Stimulated activated CD4-positive, alpha-beta T cell treated with anti-CD3 and anti-CD28 coated beads, Interleukin-2, amount 100 ng/mL, for 48 hours (primary cell): ENCODE results near the gene UNC13D.

Experiments
- DNase-seq, 2 donors: peaks; one replicate each; pipeline ENCODE4 v3.0.0-alpha.2; 2020

The UNC13D gene

GRCh38 chr17:75832652-75833400 is 11.4 kb downstream of the UNC13D start:
- DNase-seq: no peak

DNA sequence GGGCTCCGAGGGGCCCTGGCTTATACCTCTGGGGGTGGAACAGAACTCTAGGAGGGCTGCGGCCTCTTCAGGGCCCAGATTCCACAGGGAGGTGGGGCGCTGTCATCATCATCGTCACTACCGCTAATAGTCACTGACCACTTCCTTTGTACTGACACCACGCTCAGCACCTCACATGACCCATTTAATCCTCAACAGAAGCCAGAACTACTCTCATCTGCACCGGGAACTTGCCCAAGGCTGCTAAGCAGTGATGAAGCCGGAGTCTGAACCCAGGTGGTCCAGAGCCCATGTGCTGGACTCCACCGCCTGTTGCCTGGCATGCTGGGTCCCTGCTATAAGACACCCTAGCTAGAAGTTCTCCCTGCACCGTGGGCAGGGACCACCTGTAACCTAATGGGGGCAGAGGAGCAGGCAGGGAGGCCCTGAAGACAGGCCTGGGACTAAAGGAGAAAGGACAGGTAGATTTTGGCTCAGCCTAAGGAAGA is 12.0 kb downstream of the UNC13D start:
- no peak for DNase-seq

GRCh38 chr17:75831032-75831571 is 13.1 kb downstream of the UNC13D start:
- DNase-seq: no peak

GRCh38 chr17:75830164-75831031 is 13.8 kb downstream of the UNC13D start:
- no peak for DNase-seq

GRCh38 chr17:75829747-75830146 is 14.5 kb downstream of the UNC13D start:
- no peak for DNase-seq

GRCh38 chr17:75828741-75829140 is 15.5 kb downstream of the UNC13D start:
- DNase-seq: no peak

DNA sequence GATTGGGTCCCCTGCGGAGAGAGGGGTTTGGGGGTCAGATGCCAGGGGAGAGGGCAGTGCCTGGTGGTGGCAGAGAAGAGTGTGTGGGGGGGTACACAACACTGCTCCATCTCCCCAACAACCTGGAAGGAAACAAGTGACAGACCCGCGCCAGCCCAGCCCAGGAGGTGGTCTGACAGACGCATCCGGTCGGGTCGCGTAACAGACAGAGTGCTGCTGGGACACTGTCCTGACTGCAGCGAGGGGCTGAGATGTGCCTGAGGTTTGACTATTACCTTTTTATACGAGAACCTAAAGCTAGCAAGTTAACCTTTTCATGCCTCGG is 16.2 kb downstream of the UNC13D start:
- no peak for DNase-seq

GRCh38 chr17:75827308-75828075 is 16.7 kb downstream of the UNC13D start:
- peak; percentile 51 to 60 for DNase-seq

DNA sequence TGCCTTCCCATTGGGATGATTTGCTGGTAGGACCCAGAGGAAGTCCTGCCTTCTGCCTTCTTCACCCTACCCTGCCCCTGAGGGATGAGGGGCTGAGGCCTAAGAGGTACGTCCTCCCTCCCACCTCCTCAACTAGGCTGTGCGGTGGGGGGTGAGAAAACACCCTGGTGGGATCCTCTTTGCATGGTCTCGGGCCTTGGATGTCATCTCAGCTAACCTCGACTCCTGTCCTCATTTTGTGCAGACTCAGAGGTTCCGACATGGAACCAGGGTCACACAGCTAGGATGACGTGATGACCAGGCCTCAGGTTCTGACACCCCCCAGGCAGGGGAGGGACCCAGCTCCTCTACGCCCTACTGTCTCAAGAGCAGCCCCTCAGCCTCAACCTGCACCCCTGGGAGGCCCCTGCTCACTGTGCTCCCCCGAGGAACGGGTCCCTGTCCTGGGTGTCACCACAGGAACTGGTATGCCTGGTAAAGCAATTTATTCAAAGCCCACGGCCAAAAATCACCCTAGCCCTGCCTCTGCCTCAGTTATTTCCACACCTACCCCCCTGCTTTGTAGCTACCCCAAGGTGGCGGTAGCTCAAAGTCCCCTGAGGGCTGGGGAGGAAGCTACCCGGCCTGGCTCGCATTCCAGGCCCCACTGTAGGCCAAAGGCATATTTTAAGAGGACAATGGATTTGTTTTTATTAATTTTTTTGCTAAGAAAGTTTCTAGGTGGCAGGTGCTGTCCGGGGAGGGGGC is 17.5 kb downstream of the UNC13D start:
- DNase-seq: no peak

DNA sequence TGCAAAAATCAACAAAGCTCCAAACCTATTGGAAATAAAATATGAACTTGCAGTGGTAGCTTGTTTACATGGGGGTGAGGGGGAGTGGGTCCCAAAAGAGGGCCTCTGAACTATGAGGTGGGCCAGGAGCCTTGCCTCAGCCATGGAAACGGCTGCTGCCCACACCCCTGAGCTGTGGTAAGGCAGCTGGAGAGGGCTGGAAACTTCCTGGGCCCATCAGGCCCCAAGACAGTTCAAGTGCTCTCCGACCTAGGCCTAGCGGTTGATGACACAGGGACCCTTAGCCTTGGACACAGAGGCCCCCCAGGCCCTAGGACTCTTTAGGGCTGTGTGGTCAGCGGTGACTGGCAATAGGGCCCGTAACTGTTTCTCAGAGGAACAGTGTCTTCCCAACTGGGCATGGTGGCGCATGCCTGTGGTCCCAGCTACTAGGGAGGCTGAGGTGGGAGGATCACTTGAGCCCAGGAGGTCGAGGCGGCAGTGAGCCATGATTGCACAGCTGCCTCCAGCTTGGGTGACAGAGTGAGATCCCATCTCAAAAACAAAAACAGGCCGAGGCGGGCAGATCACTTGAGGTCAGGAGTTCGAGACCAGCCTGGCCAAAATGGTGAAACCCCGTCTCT is 18.3 kb downstream of the UNC13D start:
- DNase-seq: no peak

GRCh38 chr17:75825149-75825552 is 19.1 kb downstream of the UNC13D start:
- DNase-seq: no peak

- no peak for DNase-seq
Measured at GRCh38 chr17:75824666-75825065, 19.5 kb downstream of the UNC13D start.

- no peak for DNase-seq
Measured at GRCh38 chr17:75824050-75824552, 20.1 kb downstream of the UNC13D start.

DNA sequence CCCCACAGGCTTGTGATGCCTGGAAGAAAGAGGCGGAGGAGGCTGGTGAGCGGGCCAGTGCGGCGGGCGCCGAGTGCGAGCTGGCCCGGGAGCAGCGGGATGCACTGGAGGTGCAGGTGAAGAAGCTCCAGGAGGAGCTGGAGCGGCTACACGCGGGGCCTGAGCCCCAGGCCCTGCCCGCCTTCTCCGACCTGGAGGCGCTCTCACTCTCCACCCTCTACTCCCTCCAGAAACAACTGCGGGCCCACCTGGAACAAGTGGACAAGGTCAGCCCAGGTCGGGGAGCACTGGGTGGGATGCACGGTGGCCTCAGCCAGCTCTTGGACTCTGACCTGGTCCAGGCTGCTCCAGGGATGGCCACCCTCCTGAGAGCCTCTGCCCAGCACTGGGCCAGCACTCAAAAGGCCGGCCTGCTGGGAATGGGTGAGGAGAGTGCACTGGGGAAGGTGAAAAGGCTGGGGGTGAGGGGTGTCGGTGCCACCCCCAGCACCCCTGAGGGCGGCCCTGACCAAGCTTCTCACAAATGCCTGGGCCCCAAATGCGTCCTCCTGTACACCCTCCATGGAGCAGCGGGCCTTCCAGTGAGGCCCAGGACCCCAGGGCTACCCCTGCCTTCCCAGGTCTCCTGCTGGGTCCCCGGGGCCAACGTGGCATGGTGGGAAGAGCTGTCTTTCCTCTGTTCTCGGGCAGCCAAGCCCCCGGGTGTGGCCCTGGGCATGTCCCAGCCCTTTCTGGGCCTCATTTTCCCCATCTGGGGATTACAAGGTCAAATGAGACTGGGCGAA is 20.8 kb downstream of the UNC13D start:
- no peak for DNase-seq

DNA sequence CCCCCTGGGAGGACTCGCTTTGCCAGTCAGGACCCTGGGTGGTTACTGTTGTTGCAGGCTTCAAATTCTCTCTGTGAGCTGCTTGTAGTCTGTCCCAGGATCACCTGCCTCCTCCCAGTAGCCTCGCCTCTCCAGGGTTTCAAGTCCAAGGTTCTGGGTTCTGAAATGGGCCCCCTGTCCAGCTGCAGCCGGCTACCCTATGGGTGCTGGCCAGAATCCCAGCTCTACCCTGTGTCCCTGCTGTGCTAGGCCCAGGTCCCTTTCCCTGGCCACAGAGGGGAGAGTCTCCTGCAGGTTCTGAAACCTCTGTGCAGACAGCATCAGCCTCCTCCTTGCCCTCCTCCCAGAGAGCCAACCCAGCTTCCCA is 21.4 kb downstream of the UNC13D start:
- no peak for DNase-seq

DNA sequence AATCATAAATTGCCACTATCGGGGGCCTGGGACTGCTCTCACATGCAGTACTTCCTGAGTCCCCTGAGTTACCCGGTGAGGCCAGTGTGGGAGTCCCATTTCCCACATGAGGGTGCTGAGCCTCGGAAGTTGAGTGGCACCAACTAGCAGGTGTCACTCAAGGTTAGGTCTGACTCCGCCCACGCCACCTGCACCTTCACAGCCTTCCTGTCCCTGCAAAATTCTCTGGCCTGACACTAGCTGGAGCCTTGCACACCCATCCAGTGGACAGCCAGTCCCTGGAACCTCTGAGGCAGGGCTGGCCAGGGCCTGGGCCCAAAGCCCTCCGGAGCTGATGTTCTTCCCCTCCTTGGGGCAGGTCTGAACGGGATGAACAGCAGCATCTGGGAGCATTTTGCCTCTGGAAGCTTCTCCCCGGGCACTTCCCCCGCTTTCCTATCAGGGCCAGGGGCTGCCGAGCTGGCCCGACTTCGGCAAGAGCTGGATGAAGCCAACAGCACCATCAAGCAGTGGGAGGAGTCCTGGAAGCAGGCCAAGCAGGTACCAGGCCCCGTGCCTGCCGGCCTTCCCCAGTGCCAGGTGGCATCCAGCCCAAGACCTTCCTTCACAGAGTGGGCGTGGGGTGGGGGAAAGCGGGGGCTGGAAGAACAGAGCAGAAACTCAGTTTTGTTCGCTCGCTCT is 21.9 kb downstream of the UNC13D start:
- no peak for DNase-seq

GRCh38 chr17:75821552-75821951 is 22.7 kb downstream of the UNC13D start:
- no peak for DNase-seq

DNA sequence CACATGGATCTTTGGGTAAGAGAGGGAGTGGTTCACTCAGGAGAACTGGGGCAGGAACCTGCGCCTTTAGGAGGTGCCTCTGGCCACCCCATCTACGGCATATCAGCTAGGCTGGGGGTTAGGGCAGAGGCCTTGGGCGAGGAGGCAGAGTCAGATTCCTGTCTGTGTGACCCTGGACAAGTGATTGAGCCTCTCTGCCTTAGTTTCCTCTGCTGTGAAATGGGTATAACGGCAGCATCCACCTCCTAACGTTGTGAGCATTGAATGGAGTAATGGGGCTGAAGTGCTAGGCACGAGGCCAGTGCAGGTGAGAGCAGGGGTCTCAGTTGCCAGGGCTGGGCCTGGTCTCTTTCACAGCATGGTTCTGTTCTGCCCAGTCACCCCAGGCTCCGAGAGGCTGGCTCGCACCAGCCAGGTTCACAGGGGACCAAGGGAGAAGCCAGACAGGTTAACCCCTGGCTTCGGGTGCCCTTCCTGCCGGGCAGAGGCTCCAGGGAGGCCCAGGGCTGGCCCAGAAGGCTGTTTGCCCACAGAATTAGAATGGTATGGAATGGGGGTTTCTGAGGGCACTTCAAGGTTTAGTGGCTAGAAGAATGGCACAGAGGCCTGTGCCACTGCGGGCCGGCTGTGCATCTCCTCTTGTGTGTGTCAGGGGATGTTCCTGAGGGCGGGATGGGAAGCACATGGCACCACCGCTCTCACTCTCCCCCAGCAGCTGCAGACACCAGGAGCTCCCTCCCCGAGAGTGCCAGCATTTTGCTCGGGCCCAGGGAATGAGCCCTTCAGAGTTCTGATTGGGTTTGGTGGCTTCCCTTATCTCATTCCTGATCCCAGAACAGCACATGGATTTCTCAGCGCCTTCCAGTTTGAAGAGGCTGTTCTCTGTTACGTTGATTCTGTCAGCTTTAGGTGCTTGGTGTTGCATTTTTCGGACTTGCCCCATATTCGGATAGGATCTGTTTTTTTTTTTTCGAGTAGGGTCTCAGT is 23.8 kb downstream of the UNC13D start:
- no peak for DNase-seq

GRCh38 chr17:75819678-75820077 is 24.5 kb downstream of the UNC13D start:
- DNase-seq: no peak
